G401.6 (cell line): ENCODE measurements around the gene TEX261.

Experiments
- FAIRE-seq: peaks from 2 replicates; lab custom pipeline; 2012; peaks lifted over from hg19 to GRCh38; lab: Jason Lieb, UNC

The TEX261 gene

GRCh38 chr2:70981421-70981820 is 13.3 kb downstream of the TEX261 start:
- FAIRE-seq: no peak

- FAIRE-seq: no peak
Measured at GRCh38 chr2:70979626-70980025, 15.0 kb downstream of the TEX261 start.

GRCh38 chr2:70979180-70979488 is 15.5 kb downstream of the TEX261 start:
- no peak for FAIRE-seq

GRCh38 chr2:70978341-70979179 is 16.1 kb downstream of the TEX261 start, which contains the start of gene ANKRD53:
TSS of gene ANKRD53 (plus strand) at chr2:70978630. CDS start at chr2:70978646, 16 bp downstream.
- FAIRE-seq: no peak

- FAIRE-seq: no peak
Measured at GRCh38 chr2:70977605-70978205, 17.0 kb downstream of the TEX261 start.

- no peak for FAIRE-seq
Measured at GRCh38 chr2:70975237-70975636, 19.4 kb downstream of the TEX261 start.

- FAIRE-seq: no peak
Measured at GRCh38 chr2:70974592-70974991, 20.1 kb downstream of the TEX261 start.

- no peak for FAIRE-seq
Measured at GRCh38 chr2:70967189-70967588, 27.5 kb downstream of the TEX261 start.

- FAIRE-seq: no peak
Measured at GRCh38 chr2:70966681-70967080, 28.0 kb downstream of the TEX261 start.

GRCh38 chr2:70965506-70965905 is 29.2 kb downstream of the TEX261 start:
- FAIRE-seq: no peak

- no peak for FAIRE-seq
Measured at GRCh38 chr2:70964596-70965386, 29.9 kb downstream of the TEX261 start.

- FAIRE-seq: no peak
Measured at GRCh38 chr2:70964133-70964532, 30.5 kb downstream of the TEX261 start.

- no peak for FAIRE-seq
Measured at GRCh38 chr2:70962885-70963878, 31.5 kb downstream of the TEX261 start.

GRCh38 chr2:70962211-70962884 is 32.3 kb downstream of the TEX261 start:
- no peak for FAIRE-seq

- FAIRE-seq: no peak
Measured at GRCh38 chr2:70961648-70961994, 33.1 kb downstream of the TEX261 start.

- no peak for FAIRE-seq
Measured at GRCh38 chr2:70960833-70961647, 33.6 kb downstream of the TEX261 start.

GRCh38 chr2:70959851-70960832 is 34.5 kb downstream of the TEX261 start:
- no peak for FAIRE-seq

- no peak for FAIRE-seq
Measured at GRCh38 chr2:70959271-70959761, 35.4 kb downstream of the TEX261 start.

GRCh38 chr2:70958759-70959158 is 35.9 kb downstream of the TEX261 start:
- no peak for FAIRE-seq
